Measurements from ENCODE around the gene EDN3.

Gene EDN3

GRCh38 chr20:59363101-59363500, 62.7 kb downstream of the EDN3 start:
- no peak for DNase-seq (ENCODE audit: low spot score)

- no peak for DNase-seq (ENCODE audit: low spot score)
Measured at GRCh38 chr20:59364611-59365010, 64.2 kb downstream of the EDN3 start.

DNA sequence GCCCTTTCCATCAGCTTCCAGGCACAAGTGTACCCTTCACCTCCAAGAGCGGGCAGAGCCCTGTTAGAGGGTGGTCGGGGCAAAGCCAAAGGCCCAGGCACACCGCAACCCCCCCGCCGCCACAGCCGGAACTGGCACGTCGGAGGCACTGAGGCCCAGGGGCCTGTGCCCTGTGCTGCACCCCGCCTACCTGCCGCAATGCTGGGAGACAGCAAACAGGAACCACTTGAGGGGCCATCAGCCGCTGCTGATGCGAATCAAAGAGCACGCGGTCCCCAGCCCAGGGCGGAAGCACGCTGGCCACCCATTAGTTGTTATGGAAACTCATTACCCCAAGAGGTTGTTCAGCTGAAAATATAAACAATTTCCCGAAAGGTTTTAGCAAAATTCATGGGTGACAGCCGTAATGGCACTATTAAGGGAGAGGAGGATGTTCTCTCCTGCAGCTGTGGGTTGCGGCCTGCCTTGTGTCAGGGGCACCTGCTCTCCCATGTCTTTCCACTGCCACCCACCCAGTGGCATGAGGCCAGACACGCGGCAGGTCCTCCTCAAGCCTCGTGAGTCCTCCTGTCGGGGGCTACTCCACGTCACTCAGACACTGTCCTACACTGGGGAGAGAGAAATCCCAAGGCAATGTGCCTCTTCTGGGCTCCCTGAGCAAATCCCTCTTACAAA, 65.3 kb downstream of the EDN3 start:
- DNase-seq (ENCODE audit: low spot score), result no peak

DNA sequence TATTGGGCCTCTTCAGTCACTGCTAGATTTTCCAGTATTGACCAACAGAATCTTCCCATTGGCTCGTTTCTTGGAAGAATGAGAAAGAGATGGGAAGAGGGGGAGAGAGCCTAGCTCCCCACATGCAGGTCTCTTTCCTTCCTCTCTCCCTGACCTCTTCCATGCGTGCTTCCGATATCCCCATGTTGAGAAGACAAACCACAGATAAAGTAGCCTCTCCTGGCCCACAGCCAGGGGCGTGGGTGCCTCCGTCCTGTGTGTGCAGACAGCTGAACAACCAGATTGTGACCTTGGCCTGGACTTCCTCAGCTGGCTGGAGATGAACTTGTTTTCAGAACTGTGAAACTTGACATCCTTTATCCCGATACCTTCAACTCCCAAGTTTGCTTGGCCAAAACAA, 71.0 kb downstream of the EDN3 start:
- no peak for DNase-seq (ENCODE audit: low spot score)

DNA sequence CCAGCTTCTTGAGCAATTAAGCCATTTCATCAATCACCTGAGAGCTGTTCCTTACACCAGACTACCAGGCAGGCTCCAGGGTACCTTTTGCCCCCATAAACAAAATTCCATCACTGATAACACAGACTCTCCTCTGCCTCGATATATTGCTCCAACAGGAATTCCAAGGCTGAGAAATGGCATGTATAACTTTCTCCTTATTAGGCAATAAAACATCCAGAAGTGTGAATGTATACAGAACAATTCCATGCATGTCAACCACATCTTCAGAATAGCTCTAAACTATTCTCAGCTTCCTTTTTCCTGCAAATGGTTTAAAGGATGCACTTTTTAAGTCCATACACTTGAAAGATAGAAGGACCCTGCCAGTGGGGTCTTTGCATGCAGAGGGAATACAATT, 73.8 kb downstream of the EDN3 start:
- DNase-seq (ENCODE audit: low spot score), result no peak

- no peak for DNase-seq (ENCODE audit: low spot score)
Measured at GRCh38 chr20:59375541-59375940, 75.1 kb downstream of the EDN3 start.

Data from SK-N-DZ (cell line).